IMR-90 (cell line): ENCODE data around the gene ZNF329. TPM values are rescaled to one million over a fixed set of nuclear protein-coding genes. Genes with fewer than 3 reads are reported as not detected.

Experiments
- ATAC-seq: fragments of 200-7000 bp; cut with Tn5 transposase; 2 replicates; pipeline ENCODE4 v1.9.1; 2020; ENCODE audit warnings: low read depth, mild to moderate bottlenecking, moderate library complexity
- BruUV-seq: library from RNA; stranded (reverse); fragments of 400-500 nt; replicated peaks from 2 replicates; lab custom pipeline; 2021; lab: Mats Ljungman, UMichigan
- CTCF ChIA-PET: fragments of 300-600 bp; formaldehyde crosslinking; extraction: SDS; loops from one replicate; lab custom pipeline; 2021; ENCODE audit warnings: antibody characterized with exemption; lab: Yijun Ruan, JAX
- POLR2A ChIA-PET: fragments of 300-600 bp; sonication (Branson Sonifier 250); formaldehyde crosslinking; loops from one replicate; lab custom pipeline; 2022; ENCODE audit warnings: antibody characterized with exemption; ENCODE audit not compliant: unreplicated experiment; lab: Charles Lee
- DNase-seq: peaks from one replicate; pipeline ENCODE4 v3.0.0; 2013
- H2AFZ ChIP-seq: replicated peaks from 2 replicates; pipeline ENCODE3; 2013; ENCODE audit warnings: low read length, mild to moderate bottlenecking; ENCODE audit not compliant: poor library complexity
- H2AK5ac ChIP-seq: 2 replicates; pipeline ENCODE4 v1.6.1; 2013; ENCODE audit warnings: low read depth, low read length, inconsistent platforms
- H2AK9ac ChIP-seq: replicated peaks from 2 replicates; pipeline ENCODE3; 2013; ENCODE audit warnings: mild to moderate bottlenecking, low read depth, low read length, moderate library complexity; ENCODE audit not compliant: poor library complexity
- H2BK120ac ChIP-seq: 2 replicates; pipeline ENCODE4 v1.6.1; 2013; ENCODE audit warnings: low read depth, low read length, inconsistent platforms
- H2BK15ac ChIP-seq: 3 replicates; pipeline ENCODE4 v1.6.1; 2013; ENCODE audit warnings: low read depth, low read length, inconsistent platforms
- H2BK20ac ChIP-seq: 2 replicates; pipeline ENCODE4 v1.6.1; 2013; ENCODE audit warnings: low read depth, mild to moderate bottlenecking, inconsistent platforms, low read length, moderate library complexity
- H2BK5ac ChIP-seq: 2 replicates; pipeline ENCODE4 v1.6.1; 2013; ENCODE audit warnings: mild to moderate bottlenecking, low read depth, low read length, inconsistent platforms; ENCODE audit not compliant: poor library complexity, severe bottlenecking
- H3K14ac ChIP-seq: replicated peaks from 2 replicates; pipeline ENCODE4 v1.6.1; 2013; ENCODE audit warnings: low read depth, low read length, inconsistent platforms
- H3K18ac ChIP-seq: 2 replicates; pipeline ENCODE4 v1.6.1; 2013; ENCODE audit warnings: low read depth, low read length, control low read depth
- H3K23ac ChIP-seq: 2 replicates; pipeline ENCODE4 v1.6.1; 2013; ENCODE audit warnings: low read depth, low read length, inconsistent platforms
- H3K27ac ChIP-seq: 2 replicates; pipeline ENCODE4 v1.5.1; 2013; ENCODE audit warnings: mild to moderate bottlenecking, control low read depth, low read length; ENCODE audit not compliant: insufficient read depth
- H3K27me3 ChIP-seq: 2 replicates; pipeline ENCODE4 v1.6.1; 2013; ENCODE audit warnings: low read length; ENCODE audit not compliant: control insufficient read depth, insufficient read depth
- H3K36me3 ChIP-seq: 2 replicates; pipeline ENCODE4 v1.6.1; 2013; ENCODE audit warnings: low read length, mixed read lengths; ENCODE audit not compliant: control insufficient read depth, insufficient read depth
- H3K4ac ChIP-seq: 2 replicates; pipeline ENCODE4 v1.6.1; 2013; ENCODE audit warnings: low read depth, low read length, inconsistent platforms
- H3K4me1 ChIP-seq: 2 replicates; pipeline ENCODE4 v1.6.1; 2013; ENCODE audit warnings: low read length, mixed read lengths; ENCODE audit not compliant: control insufficient read depth, insufficient read depth
- H3K4me2 ChIP-seq: 2 replicates; pipeline ENCODE4 v1.6.1; 2013; ENCODE audit warnings: low read depth, mild to moderate bottlenecking, control low read depth, low read length, moderate library complexity
- H3K4me3 ChIP-seq: 2 replicates; pipeline ENCODE4 v1.5.1; 2013; ENCODE audit warnings: low read depth, mild to moderate bottlenecking, control low read depth, low read length, moderate library complexity; ENCODE audit not compliant: insufficient read depth
- H3K56ac ChIP-seq: 2 replicates; pipeline ENCODE4 v1.6.1; 2013; ENCODE audit warnings: low read length, inconsistent platforms; ENCODE audit not compliant: insufficient read depth; ENCODE audit errors: extremely low read depth
- H3K79me1 ChIP-seq, 2 experiments: 2 replicates each; pipeline ENCODE4 v1.6.1; 2013; ENCODE audit warnings: low read length in 2 of 2, inconsistent platforms in 1 of 2, low read depth in 1 of 2
- H3K9ac ChIP-seq: 2 replicates; pipeline ENCODE4 v1.6.1; 2013; ENCODE audit warnings: low read depth, low read length, control low read depth
- H3K9me1 ChIP-seq: 2 replicates; pipeline ENCODE4 v1.6.1; 2013; ENCODE audit warnings: low read length, inconsistent platforms; ENCODE audit not compliant: insufficient read depth
- H3K9me3 ChIP-seq: 2 replicates; pipeline ENCODE4 v1.6.1; 2013; ENCODE audit warnings: low read length; ENCODE audit not compliant: control insufficient read depth, insufficient read depth
- H4K20me1 ChIP-seq: 2 replicates; pipeline ENCODE4 v1.6.1; 2013; ENCODE audit warnings: low read length, inconsistent platforms; ENCODE audit not compliant: insufficient read depth
- H4K5ac ChIP-seq: 2 replicates; pipeline ENCODE4 v1.6.1; 2013; ENCODE audit warnings: mild to moderate bottlenecking, low read depth, low read length, control low read depth
- H4K8ac ChIP-seq, 2 experiments: 2 replicates each; pipeline ENCODE4 v1.6.1; 2013; ENCODE audit warnings: low read depth in 2 of 2, low read length in 2 of 2, control low read depth in 1 of 2, inconsistent platforms in 1 of 2
- H4K91ac ChIP-seq: 2 replicates; pipeline ENCODE4 v1.6.1; 2013; ENCODE audit warnings: low read depth, low read length, inconsistent platforms; ENCODE audit not compliant: insufficient read depth
- BHLHE40 ChIP-seq: fragments of 150-350 bp; IDR thresholded peaks from 2 replicates; pipeline ENCODE4 v1.6.1; 2016; ENCODE audit warnings: mild to moderate bottlenecking, low read depth, low read length
- CEBPB ChIP-seq: IDR thresholded peaks from 2 replicates; pipeline ENCODE4 v1.6.1; 2012; ENCODE audit warnings: low read depth, low read length, improper control_type of control experiment
- CHD1 ChIP-seq: IDR thresholded peaks from 2 replicates; pipeline ENCODE4 v1.6.1; 2012; ENCODE audit warnings: low read depth, low read length, improper control_type of control experiment
- CTCF ChIP-seq: conservative IDR thresholded peaks from 2 replicates; pipeline ENCODE4 v1.5.1; 2012; ENCODE audit warnings: mild to moderate bottlenecking, low read depth, low read length, improper control_type of control experiment
- ELK1 ChIP-seq: fragments of 150-350 bp; IDR thresholded peaks from 2 replicates; pipeline ENCODE4 v1.6.1; 2016; ENCODE audit warnings: low read depth, mild to moderate bottlenecking, low read length, moderate library complexity, borderline replicate concordance
- FOS ChIP-seq: fragments of 150-350 bp; IDR thresholded peaks from 2 replicates; pipeline ENCODE4 v1.6.1; 2016; ENCODE audit warnings: low read depth, low read length
- MAFK ChIP-seq: IDR thresholded peaks from 2 replicates; pipeline ENCODE4 v1.6.1; 2012; ENCODE audit warnings: low read depth, low read length, improper control_type of control experiment
- MAZ ChIP-seq: IDR thresholded peaks from 2 replicates; pipeline ENCODE4 v1.6.1; 2012; ENCODE audit warnings: low read depth, mild to moderate bottlenecking, low read length, improper control_type of control experiment, moderate library complexity, borderline replicate concordance
- MXI1 ChIP-seq: IDR thresholded peaks from 2 replicates; pipeline ENCODE4 v1.6.1; 2012; ENCODE audit warnings: low read depth, mild to moderate bottlenecking, low read length, moderate library complexity, borderline replicate concordance
- NFE2L2 ChIP-seq: fragments of 150-350 bp; IDR thresholded peaks from 2 replicates; pipeline ENCODE4 v1.6.1; 2016; ENCODE audit warnings: low read depth, mild to moderate bottlenecking, low read length
- POLR2A ChIP-seq: IDR thresholded peaks from 2 replicates; pipeline ENCODE4 v1.6.1; 2012; ENCODE audit warnings: mild to moderate bottlenecking, low read depth, low read length
- RAD21 ChIP-seq: IDR thresholded peaks from 2 replicates; pipeline ENCODE4 v1.6.1; 2012; ENCODE audit warnings: low read length, improper control_type of control experiment
- RCOR1 ChIP-seq: IDR thresholded peaks from 2 replicates; pipeline ENCODE4 v1.6.1; 2012; ENCODE audit warnings: mild to moderate bottlenecking, low read length, improper control_type of control experiment; ENCODE audit not compliant: insufficient replicate concordance
- RFX5 ChIP-seq: IDR thresholded peaks from 2 replicates; pipeline ENCODE4 v1.8.0; 2012; ENCODE audit warnings: low read depth, mild to moderate bottlenecking, low read length, moderate library complexity
- SMC3 ChIP-seq: fragments of 150-350 bp; IDR thresholded peaks from 2 replicates; pipeline ENCODE4 v1.6.1; 2016; ENCODE audit warnings: low read depth, mild to moderate bottlenecking, antibody characterized with exemption, low read length, moderate library complexity
- USF2 ChIP-seq: fragments of 150-350 bp; IDR thresholded peaks from 2 replicates; pipeline ENCODE4 v1.6.1; 2017; ENCODE audit warnings: mild to moderate bottlenecking, antibody characterized with exemption, low read length, low read depth
- WGBS, 2 experiments: methylation state at CpG; one replicate each; pipeline versions ENCODE4 v1.1.5 to v1.1.7; 2013; ENCODE audit warnings: missing lambda C conversion rate in 2 of 2; ENCODE audit not compliant: insufficient read length in 1 of 2; ENCODE audit errors: extremely low coverage in 2 of 2; 5-methylcytosine and 5-hydroxymethylcytosine counted together
- dilution Hi-C: fragments of 300-500 bp; cut with HindIII; formaldehyde crosslinking; loops from one replicate; pipeline ENCODE4 v1.14.3; 2018; ENCODE audit warnings: low sequenced_read_pairs; ENCODE audit not compliant: unreplicated experiment
- in situ Hi-C: fragments of 300-500 bp; cut with MboI; formaldehyde crosslinking; loops from 3 replicates; pipeline ENCODE4 v1.14.3; 2019; ENCODE audit warnings: low sequenced_read_pairs, inconsistent platforms, mixed read lengths
- intact Hi-C: fragments of 100-400 bp; cut with micrococcal nuclease; formaldehyde crosslinking; loops from 2 replicates; pipeline ENCODE4 v1.10.0; 2022
- polyA plus RNA-seq, 3 experiments: library from polyadenylated mRNA; depleted of rRNA; stranded (reverse); fragments of >200 nt; gene quantifications; 2 replicates each; pipeline ENCODE4 v1.2.3, GENCODE V29; 2012; ENCODE audit warnings: low replicate concordance in 1 of 3
- total RNA-seq: library from RNA; depleted of rRNA; stranded (reverse); fragments of >200 nt; gene quantifications from 2 replicates; pipeline ENCODE4 v1.2.3, GENCODE V29; 2012

The ZNF329 gene
- total and polyA plus RNA-seq, 2 of the 4 experiments (the other 2 are of a cell fraction), result 4.7 to 16.8 TPM

GRCh38 chr19:58091251-58091995 lies 59.2 kb downstream of the ZNF329 start:
- H3K27ac ChIP-seq, result no peak overlapping the region
- no peak overlapping the region for H2AK9ac ChIP-seq
- peaks cover 21% of the 10 kb centered on the region for H3K36me3 ChIP-seq
- in situ Hi-C loops (no loop called here), intact Hi-C loops (no loop called here), dilution Hi-C loops (no loop called here)
- ChIA-PET CTCF (no interaction called here), POLR2A (no interaction called here)
- no peak overlapping the region for H3K18ac ChIP-seq
- no peak overlapping the region for H3K56ac ChIP-seq
- no peak overlapping the region for H2AFZ ChIP-seq
- H3K27me3 ChIP-seq, result no peaks in the 10 kb centered on the region
- H2BK15ac ChIP-seq, result no peak overlapping the region
- no peak overlapping the region for H3K14ac ChIP-seq
- BruUV-seq, result no TSS peak
- H4K20me1 ChIP-seq, result no peaks in the 10 kb centered on the region
- H4K8ac ChIP-seq, result no peak overlapping the region
- H2BK20ac ChIP-seq, result no peak overlapping the region
- no peak overlapping the region for H4K91ac ChIP-seq
- no peak overlapping the region for H4K5ac ChIP-seq
- H3K4me3 ChIP-seq, result no peak overlapping the region
- no peak overlapping the region for H3K4me2 ChIP-seq
- DNase-seq (no peak), ATAC-seq (no peak)
- no peaks in the 10 kb centered on the region for H3K9me1 ChIP-seq
- no peak overlapping the region for H2AK5ac ChIP-seq
- WGBS, 2 experiments, result 72% methylated on average over 3 of the region's 11 CpGs; no CpG with 5 or more reads in 1 of the 2 experiments
- no peak overlapping the region for H3K4ac ChIP-seq
- H3K79me1 ChIP-seq, result no peaks in the 10 kb centered on the region
- TF ChIP-seq POLR2A, result no peak
- no peak for TF ChIP-seq MAFK
- no peak for TF ChIP-seq RFX5
- TF ChIP-seq FOS, result no peak
- TF ChIP-seq RCOR1, result no peak
- no peak for TF ChIP-seq USF2
- TF ChIP-seq MAZ, result no peak
- no peak for TF ChIP-seq BHLHE40
- no peak for TF ChIP-seq CTCF
- TF ChIP-seq MXI1, result no peak
- no peak for TF ChIP-seq NFE2L2
- TF ChIP-seq SMC3, result no peak
- TF ChIP-seq CHD1, result no peak
- no peak for TF ChIP-seq CEBPB
- no peak for TF ChIP-seq ELK1
- TF ChIP-seq RAD21, result no peak
- H3K4me1 ChIP-seq, result no peaks in the 10 kb centered on the region
- no peak overlapping the region for H3K23ac ChIP-seq
- peaks cover 77% of the 10 kb centered on the region for H3K9me3 ChIP-seq
- no peak overlapping the region for H3K9ac ChIP-seq
- no peak overlapping the region for H2BK120ac ChIP-seq
- no peak overlapping the region for H2BK5ac ChIP-seq
